RKO (cell line): ENCODE data around the gene TIMELESS.
"Not testable (repeated sequence)": the region's sequence is repeated elsewhere in the genome, so short reads cannot be mapped to it uniquely, and the experiment has no call there.

ENCODE experiments used
- DNase-seq: peaks from one replicate; pipeline ENCODE4 v3.0.0-alpha.2; 2016; ENCODE audit warnings: low spot score

Gene TIMELESS, protein sequence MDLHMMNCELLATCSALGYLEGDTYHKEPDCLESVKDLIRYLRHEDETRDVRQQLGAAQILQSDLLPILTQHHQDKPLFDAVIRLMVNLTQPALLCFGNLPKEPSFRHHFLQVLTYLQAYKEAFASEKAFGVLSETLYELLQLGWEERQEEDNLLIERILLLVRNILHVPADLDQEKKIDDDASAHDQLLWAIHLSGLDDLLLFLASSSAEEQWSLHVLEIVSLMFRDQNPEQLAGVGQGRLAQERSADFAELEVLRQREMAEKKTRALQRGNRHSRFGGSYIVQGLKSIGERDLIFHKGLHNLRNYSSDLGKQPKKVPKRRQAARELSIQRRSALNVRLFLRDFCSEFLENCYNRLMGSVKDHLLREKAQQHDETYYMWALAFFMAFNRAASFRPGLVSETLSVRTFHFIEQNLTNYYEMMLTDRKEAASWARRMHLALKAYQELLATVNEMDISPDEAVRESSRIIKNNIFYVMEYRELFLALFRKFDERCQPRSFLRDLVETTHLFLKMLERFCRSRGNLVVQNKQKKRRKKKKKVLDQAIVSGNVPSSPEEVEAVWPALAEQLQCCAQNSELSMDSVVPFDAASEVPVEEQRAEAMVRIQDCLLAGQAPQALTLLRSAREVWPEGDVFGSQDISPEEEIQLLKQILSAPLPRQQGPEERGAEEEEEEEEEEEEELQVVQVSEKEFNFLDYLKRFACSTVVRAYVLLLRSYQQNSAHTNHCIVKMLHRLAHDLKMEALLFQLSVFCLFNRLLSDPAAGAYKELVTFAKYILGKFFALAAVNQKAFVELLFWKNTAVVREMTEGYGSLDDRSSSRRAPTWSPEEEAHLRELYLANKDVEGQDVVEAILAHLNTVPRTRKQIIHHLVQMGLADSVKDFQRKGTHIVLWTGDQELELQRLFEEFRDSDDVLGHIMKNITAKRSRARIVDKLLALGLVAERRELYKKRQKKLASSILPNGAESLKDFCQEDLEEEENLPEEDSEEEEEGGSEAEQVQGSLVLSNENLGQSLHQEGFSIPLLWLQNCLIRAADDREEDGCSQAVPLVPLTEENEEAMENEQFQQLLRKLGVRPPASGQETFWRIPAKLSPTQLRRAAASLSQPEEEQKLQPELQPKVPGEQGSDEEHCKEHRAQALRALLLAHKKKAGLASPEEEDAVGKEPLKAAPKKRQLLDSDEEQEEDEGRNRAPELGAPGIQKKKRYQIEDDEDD

DNA sequence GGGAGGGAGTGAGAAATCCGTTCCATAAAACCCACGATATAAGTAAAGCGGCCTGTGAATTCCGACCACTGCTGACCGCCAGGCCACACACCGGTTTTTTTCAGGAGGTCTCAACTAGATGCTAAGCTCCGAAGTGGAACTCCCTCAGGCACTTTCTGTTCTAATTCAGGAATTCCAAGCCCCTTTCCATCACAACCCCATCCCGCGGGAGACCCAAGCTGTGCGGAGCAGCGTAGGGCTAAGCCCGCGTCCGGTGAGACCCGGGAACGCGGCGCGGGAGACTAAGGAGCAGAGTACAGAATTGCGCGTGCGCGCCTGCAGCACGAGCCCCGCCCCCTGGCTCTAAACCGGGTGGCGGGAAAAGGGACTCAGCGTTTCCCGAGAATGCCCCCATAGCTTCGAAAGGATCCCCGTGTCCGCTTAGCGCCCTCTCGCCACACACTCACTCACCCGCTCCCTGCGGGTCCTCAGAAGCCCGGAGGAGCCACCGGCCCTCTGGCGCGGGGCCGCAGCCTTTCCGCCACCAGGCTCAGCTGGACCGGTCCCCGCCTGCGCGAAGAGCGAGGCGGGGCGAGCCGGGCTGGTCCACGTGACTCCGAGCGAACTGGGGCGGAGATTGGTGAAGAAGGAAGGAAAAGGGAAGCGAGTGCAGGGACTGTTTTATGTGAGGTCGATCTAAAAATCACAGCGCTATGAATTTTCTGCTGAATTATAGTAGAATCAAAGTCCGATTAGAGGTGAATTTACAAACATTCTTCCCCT is at the start of gene TIMELESS:
TSS of gene TIMELESS (minus strand) at position 567 of the 762 bp plus-strand sequence. CDS start 15,256 bp downstream, outside the sequence.
- DNase-seq: peak; percentile 92

DNA sequence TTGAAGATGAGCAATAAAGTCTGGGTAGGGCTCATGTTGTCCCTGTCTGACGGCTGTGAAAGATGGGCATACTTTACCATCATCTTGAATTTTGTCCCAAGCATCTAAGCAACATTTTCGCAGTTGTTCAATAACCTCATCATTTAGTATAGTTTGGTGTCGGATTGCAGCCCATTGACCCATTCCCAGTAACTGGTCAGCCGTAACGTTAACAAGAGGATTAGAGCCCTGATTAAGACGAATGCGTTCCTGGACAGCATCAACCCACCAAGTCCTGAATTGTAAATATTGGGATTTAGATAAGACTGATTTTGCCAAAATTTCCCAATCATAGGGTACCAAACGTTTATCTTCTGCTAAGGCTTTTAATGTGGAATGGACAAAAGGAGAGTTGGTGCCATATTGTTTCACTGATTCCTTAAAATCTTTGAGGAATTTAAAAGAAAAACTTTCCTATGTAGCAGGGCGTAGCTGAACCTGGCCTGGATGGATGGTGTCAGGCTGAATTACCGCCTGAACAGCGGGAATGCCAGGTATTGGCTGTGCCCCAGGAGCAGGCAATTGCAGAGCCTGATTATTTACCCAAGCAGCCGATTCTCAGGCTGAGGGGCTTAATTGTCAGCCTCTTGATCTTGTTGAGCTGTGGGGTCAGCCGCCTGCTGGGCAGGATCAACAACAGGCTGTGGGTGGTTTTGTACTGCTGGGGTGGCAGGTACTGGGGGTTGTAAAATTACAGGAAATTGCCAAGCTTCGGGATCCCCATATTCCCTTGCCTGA is 49.1 kb upstream of the TIMELESS start:
- not testable (repeated sequence) for DNase-seq

DNA sequence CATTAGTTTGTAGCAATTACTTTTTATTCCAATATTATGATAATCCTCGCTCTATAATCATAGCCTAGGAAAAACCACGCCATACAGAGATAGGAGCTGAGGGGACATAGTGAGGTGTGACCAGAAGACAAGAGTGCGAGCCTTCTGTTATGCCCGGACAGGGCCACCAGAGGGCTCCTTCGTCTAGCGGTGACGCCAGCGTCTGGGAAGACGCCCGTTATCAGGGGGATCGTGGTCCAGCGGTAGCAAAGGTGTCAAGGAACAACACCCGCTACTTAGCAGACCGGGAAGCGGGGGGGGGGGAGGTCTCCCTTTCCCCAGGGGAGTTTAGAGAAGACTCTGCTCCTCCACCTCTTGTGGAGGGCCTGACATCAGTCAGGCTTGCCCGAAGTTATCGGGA is 47.5 kb upstream of the TIMELESS start:
- DNase-seq: peak; percentile 29

DNA sequence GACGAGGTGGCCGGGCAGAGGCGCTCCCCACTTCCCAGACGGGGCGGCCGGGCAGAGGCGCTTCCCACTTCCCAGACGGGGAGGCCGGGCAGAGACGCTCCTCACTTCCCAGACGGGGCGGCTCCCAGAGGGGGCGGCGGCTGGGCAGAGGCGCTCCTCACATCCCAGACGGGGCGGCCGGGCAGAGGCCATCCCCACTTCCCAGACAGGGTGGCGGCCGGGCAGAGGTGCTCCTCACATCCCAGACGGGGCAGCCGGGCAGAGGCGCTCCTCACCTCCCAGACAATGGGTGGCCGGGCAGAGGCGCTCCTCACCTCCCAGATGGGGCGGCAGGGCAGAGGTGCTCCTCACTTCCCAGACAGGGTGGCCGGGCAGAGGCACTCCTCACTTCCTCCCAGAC is 45.3 kb upstream of the TIMELESS start:
- not testable (repeated sequence) for DNase-seq

DNA sequence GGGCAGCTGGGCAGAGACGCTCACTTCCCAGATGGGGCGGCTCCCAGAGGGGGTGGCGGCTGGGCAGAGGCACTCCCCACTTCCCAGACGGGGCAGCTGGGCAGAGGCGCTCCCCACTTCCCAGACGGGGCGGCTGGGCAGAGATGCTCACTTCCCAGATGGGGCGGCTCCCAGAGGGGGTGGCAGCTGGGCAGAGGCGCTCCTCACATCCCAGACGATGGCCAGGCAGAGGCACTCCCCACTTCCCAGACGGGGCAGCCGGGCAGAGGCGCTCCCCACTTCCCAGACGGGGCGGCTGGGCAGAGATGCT is 44.8 kb upstream of the TIMELESS start:
- not testable (repeated sequence) for DNase-seq

DNA sequence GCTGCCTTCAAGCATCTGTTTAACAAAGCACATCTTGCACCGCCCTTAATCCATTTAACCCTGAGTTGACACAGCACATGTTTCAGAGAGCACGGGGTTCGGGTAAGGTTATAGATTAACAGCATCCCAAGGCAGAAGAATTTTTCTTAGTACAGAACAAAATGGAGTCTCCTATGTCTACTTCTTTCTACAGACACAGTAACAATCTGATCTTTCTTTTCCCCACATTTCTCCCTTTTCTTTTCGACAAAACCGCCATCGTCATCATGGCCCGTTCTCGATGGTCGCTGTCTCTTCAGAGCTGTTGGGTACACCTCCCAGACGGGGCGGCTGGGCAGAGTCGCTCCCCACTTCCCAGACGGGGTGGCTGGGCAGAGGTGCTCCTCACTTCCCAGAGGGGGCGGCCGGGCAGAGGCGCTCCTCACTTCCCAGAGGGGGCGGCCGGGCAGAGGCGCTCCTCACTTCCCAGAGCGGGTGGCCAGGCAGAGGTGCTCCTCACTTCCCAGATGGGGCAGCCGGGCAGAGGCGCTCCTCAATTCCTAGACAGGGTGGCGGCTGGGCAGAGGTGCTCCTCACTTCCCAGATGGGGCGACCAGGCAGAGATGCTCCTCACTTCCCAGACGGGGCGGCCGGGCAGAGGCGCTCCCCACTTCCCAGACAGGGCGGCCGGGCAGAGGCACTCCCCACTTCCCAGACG is 44.3 kb upstream of the TIMELESS start:
- not testable (repeated sequence) for DNase-seq

DNA sequence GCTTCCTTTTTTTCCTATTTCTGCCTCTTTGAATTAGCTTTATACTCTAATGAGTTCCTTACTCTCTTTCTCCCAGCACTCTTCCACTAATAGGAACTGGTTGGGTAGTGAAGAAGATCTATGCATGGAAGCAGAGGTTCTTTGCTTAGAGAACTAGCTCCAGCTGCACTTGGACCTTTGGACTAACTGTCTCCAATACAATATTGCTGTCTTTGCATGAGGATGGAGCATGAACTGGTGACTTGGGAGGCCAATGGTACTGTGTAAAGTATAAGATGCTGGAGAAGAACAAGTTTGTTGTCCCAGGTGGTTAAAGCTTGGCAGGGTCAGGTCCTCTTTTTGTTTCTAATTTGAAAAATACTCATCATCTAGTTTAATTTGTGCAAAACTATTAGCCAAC is 41.1 kb upstream of the TIMELESS start:
- DNase-seq: no peak

DNA sequence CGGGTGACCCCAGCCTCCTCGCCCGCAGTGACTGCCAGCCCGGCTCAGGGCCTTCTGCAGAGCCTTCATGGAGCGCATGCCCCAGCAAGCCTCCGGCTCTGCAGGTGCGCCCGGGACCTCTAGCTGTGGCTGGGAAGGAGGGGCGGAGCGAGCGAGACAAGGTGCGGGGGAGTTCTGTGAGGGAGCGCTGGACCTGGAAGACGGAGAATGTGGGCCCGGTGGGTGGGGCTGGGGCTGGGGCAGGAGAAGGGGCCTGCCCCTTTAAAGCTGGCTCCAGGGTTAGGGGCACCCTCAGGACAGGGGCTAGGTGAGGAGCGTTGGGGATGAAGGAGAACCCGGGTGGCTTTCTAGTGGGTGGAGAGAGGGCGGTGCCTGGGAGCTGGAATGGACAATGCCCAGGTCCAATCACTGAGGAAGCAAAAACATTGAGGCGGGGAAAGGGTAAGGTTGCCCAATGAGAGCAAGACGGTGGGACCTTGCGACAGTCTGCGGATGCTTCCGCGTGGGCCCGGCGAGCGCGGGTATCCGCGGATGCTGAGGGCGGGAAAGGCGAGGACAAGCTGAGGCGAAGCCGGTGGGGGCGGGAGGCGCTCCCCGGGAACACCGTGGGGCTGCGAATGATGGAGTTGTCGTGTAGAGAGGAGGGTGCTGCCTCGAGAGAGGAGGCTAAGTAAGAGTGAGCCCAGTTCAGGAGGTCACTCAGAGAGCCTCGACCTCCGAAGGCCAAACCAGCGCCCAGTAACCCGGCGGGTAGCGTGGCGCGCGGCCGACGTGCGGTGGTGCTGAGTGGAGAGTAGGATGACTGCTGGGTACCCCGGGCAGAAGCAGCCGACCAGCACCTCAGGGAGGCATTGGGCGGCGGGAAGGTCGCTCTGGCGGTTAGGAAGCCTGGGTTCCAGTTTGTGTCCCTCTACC is 39.1 kb upstream of the TIMELESS start, which contains the start of gene GLS2:
TSS of gene GLS2 (minus strand) at position 121 of the 915 bp plus-strand sequence. CDS start at position 78, 43 bp downstream.
- peak; percentile 82 for DNase-seq

DNA sequence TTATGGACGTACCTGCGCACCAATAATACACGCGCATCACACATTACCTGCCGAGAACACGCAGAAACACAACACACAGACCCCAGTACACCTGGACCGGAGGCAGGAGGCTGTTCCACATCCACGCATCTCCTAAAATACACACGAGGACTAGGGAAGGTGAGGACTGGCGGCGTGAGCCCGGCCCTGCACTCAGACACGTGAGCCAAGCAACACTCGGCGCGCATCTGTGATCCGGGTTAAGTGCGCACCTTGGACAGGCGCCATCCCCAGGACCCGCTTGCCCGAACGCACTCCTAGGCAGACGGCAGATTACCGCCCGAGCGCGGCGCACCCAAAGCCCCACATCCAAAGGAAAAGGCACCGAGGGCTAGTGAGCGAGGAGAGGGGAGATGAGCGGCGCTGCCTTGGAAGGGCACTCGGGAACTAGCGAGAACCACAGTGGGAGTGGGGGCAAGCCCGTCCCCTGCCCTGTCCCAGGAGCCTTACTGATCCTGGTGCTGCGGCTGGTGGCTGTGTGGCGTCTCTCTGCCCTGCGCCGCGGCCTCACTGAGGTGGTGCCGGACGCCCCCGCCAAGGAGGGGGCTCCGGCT is 38.3 kb upstream of the TIMELESS start:
- peak; percentile 56 for DNase-seq

DNA sequence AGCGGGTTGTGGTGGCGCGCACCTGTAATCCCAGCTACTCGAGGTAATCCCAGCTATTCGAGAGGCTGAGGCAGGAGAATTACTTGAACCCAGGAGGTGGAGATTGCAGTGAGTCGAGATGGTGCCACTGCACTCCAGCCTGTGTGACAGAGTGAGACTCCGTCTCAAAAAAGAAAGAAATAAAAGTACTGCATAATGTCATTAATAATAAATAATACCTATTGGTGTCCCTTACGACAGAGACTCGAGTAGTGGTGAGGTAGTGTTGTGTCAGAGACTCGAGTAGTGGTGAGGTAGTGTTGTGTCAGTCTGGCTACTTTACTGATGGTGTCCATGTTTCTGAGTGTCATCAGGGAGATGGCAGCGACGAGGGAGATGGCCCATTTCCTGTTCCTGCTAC is 37.5 kb upstream of the TIMELESS start:
- no peak for DNase-seq

DNA sequence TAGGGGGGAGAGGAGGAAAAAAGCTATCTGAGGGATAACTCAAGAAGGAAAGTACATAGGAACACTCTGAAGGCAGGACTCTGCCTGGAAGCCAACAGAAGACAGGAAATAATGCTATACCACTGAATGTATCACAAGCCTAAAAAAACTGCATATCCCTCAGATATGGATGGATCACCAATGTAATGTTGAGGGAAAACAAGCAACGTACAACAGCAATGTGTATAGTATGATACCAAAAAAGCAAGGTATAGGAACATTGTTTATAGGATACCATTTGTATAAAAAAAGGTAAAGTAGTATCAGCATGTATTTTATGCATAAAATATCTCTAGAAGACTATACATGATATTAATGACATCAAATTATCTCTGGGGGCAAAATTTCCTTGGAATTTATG is 35.3 kb upstream of the TIMELESS start:
- DNase-seq: no peak

DNA sequence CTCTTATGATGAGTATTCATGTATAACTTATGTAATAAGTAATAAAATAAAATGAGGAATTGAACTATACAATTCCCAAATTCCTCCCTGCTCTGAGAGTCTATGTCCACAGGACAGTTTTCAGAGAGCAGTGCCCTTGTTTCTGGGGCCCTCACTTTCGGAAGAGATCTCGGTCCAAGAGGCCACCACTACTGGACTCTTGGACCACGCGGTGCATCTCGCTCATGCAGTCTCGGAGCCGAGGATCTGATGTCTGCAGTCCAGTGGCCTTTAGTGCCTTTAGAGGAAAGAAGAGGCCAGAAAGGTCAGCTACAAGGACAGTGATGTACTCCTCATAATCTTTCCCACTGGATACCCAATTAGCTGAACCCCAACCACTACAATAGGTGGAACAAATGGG is 30.4 kb upstream of the TIMELESS start:
- DNase-seq: no peak

DNA sequence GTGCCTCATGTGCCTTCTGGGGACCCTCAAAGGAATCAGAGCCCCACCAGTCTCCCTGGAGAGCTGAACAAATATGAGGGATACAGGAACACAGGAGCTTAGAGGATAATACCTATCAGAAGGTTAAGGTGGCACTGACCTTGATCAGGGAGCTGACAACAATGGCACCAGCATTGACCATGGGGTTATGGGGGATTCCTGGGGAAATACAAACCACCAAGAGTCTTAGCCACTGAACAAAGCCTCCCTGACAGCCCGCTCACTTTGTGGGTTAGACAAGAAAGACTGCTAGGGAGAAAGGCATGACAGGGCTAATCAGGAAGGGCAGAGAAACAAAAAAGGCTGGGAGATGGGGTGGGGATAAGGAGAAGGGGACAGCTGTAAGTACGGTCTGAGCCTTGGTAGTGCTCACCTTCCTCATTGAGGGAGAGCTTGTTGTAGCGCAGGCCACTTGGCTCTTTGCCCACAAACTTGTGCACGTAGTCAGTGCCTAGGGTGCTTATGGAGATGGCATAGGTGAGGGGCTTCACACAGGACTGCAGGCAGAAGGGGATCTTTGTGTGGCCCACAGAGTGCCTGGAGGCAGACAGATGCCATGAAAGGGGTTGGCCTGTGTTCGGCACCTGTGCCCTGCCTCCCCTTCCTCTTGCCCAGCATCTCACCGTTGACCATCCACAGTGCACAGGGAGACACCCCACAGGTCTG is 28.4 kb upstream of the TIMELESS start:
- no peak for DNase-seq

DNA sequence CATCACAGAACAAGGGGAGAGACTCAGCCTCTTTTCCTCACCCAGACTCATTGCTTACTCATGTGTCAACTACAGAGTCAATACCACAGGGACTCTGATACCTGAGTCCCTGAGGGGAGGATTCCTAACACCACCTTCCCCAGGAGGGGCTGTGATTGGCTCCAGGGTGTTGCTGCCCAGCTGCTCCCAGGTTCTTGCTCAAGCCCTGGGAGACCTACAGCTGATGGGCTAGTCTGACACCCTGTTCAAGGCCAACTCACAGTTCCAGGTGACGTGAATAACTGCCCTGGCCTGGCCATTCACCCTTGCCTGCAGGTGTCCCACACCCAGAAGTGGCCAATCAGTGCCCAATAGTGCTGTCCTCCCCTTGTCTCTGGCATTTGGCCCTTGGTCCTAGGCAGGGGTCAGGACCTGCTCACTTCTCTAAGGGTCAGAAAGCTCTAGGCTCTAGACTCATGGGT is 27.8 kb upstream of the TIMELESS start:
- DNase-seq: no peak

DNA sequence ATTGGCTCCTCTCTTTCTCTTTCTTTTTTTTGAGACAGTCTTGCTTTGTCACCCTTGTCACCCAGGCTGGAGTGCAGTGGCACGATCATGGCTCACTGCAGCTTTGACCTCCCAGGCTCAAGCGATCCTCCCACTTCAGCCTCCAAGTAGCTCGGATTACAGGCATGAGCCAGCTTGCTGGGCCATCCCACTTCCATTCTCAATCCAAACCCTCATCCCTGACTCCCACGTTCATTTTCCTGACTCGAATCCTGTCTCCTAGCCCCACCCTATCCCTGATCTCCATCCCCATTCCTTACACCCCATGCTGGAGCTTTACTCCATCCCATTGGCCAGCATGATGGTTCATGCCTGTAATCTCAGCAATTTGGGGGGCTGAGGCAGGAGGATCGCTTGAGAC is 26.9 kb upstream of the TIMELESS start:
- no peak for DNase-seq

DNA sequence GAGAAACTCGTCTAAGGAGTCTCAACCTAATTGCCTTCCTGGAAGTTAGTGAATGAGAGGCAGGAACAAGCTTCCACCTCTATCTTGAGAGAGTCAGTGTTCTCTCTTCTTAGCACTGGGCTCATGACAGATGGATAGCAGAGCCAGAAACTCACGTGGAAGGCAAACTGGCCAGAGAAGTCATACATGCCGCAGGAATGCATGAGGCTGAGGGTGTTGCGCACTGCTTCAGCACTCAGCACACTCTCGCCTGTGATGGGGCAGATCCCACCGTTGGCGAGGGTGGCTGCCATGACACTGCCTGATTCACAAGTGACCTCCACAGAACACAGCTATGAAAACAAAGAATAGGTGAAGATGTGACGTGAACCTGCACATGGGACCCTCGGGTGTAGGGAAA is 25.2 kb upstream of the TIMELESS start:
- DNase-seq: no peak

DNA sequence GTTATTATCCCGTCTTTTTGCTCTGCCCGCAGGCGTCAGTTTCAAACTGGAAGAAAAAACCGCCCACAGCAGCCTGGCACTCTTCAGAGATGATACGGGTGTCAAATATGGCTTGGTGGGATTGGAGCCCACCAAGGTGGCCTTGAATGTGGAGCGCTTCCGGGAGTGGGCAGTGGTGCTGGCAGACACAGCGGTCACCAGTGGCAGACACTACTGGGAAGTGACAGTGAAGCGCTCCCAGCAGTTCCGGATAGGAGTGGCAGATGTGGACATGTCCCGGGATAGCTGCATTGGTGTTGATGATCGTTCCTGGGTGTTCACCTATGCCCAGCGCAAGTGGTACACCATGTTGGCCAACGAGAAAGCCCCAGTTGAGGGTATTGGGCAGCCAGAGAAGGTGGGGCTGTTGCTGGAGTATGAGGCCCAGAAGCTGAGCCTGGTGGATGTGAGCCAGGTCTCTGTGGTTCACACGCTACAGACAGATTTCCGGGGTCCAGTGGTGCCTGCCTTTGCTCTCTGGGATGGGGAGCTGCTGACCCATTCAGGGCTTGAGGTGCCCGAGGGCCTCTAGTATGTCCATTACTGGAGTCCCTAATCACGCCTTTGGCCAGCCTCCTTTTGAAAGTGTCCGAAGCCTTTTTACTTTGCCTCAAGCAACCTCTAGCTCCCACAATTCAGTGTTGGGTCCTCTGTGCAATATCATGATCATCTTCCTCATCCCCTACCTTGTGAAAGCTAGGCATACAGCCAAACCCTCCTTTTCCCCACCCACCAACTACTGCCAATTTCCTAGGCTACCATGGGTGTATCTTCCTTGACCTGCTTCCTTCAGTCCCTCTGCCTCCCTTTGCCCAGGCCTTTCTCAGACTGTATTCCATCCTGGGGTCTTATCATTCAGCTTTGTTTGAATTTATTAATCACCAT is 20.0 kb upstream of the TIMELESS start:
- peak; percentile 62 for DNase-seq
